ENCODE results near the gene TES. TPM values are rescaled to one million over a fixed set of nuclear protein-coding genes. Genes with fewer than 3 reads are reported as not detected.
"Not testable (repeated sequence)": the region's sequence is repeated elsewhere in the genome, so short reads cannot be mapped to it uniquely, and the experiment has no call there.

Gene TES
- total RNA-seq, 1 donor from 2014 or later, result 33.9 TPM

- no peaks in the 10 kb centered on the region for H3K4me1 ChIP-seq (ENCODE audit: control insufficient read depth in 3 of 3, insufficient read depth in 3 of 3, low read length in 3 of 3)
- H3K9me3 ChIP-seq (ENCODE audit: control insufficient read depth in 3 of 3, low read length in 3 of 3), result no peaks in the 10 kb centered on the region
- no peaks in the 10 kb centered on the region for H3K36me3 ChIP-seq (ENCODE audit: control insufficient read depth in 3 of 3, insufficient read depth in 3 of 3, low read length in 3 of 3)
- no peak overlapping the region for H3K27ac ChIP-seq (ENCODE audit: low read depth, low read length)
- no peak overlapping the region for H3K9ac ChIP-seq (ENCODE audit: low read depth in 1 of 3, low read length in 3 of 3)
- H3K4me3 ChIP-seq (ENCODE audit: low read length in 3 of 3), result no peak overlapping the region
- H3K27me3 ChIP-seq (ENCODE audit: control insufficient read depth in 3 of 3, insufficient read depth in 3 of 3, low read length in 3 of 3), result no peaks in the 10 kb centered on the region
These were observed 29.1 kb downstream of the TES start for GRCh38 chr7:116239434-116239833.

DNA sequence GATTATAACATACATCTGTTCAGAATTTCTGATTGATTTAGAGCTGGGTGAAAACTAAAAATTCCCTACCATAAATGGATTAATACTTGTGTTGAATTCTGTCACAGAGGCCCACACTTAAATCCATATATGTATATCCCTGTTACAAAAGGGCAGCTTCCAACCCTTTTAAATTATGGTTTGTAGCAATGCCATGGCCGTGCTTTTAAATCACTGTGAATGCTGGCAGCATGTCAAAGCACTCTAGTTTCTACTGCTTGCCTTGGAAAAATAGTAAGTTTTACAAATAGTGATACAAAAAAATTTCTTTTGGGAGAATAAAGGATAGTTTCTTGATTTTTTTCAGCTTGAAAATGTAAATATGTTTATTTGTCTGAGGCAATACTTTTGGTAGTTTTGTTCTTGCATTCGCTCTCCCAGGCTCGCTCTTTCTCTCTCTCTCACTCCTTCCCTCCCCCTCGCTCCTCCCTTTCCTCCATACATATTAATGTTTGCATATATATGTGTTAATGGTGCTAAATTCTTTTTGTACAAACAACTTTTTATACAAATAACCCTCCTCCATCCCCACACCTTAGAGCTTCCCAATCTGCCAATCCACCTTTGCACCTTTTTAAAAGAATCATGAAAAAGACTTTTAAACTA is 29.8 kb downstream of the TES start:
- H3K36me3 ChIP-seq (ENCODE audit: control insufficient read depth in 3 of 3, insufficient read depth in 3 of 3, low read length in 3 of 3), result no peaks in the 10 kb centered on the region
- no peak overlapping the region for H3K4me3 ChIP-seq (ENCODE audit: low read length in 3 of 3)
- no peaks in the 10 kb centered on the region for H3K27me3 ChIP-seq (ENCODE audit: control insufficient read depth in 3 of 3, insufficient read depth in 3 of 3, low read length in 3 of 3)
- H3K27ac ChIP-seq (ENCODE audit: low read depth, low read length), result no peak overlapping the region
- no peaks in the 10 kb centered on the region for H3K9me3 ChIP-seq (ENCODE audit: control insufficient read depth in 3 of 3, low read length in 3 of 3)
- H3K4me1 ChIP-seq (ENCODE audit: control insufficient read depth in 3 of 3, insufficient read depth in 3 of 3, low read length in 3 of 3), result no peaks in the 10 kb centered on the region
- H3K9ac ChIP-seq (ENCODE audit: low read depth in 1 of 3, low read length in 3 of 3), result no peak overlapping the region

DNA sequence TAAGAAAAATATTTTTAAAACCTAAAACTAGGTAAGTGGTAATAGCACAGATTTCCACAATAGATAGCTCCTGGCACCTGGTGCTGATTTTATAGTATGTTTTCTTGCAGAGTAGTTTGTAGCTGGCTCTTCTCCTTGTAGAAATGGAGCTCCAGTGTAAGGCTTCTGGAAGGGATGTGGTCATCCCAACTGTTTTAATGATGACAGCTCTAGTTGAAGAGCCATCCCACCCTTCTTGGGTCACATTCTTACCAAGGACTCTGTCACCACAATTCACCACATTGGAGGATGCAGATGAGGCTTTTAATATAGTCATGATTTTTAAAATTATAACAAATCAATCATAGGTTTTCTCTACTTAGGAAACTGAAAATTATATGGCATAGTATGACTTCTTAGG is 31.0 kb downstream of the TES start:
- H3K4me1 ChIP-seq (ENCODE audit: control insufficient read depth in 3 of 3, insufficient read depth in 3 of 3, low read length in 3 of 3), result no peaks in the 10 kb centered on the region
- no peak overlapping the region for H3K27ac ChIP-seq (ENCODE audit: low read depth, low read length)
- H3K9ac ChIP-seq (ENCODE audit: low read depth in 1 of 3, low read length in 3 of 3), result no peak overlapping the region
- H3K9me3 ChIP-seq (ENCODE audit: control insufficient read depth in 3 of 3, low read length in 3 of 3), result no peaks in the 10 kb centered on the region
- no peak overlapping the region for H3K4me3 ChIP-seq (ENCODE audit: low read length in 3 of 3)
- H3K27me3 ChIP-seq (ENCODE audit: control insufficient read depth in 3 of 3, insufficient read depth in 3 of 3, low read length in 3 of 3), result no peaks in the 10 kb centered on the region
- no peaks in the 10 kb centered on the region for H3K36me3 ChIP-seq (ENCODE audit: control insufficient read depth in 3 of 3, insufficient read depth in 3 of 3, low read length in 3 of 3)

GRCh38 chr7:116242178-116242577 is 31.8 kb downstream of the TES start:
- Histone ChIP-seq H3K4me1 (ENCODE audit: control insufficient read depth in 3 of 3, insufficient read depth in 3 of 3, low read length in 3 of 3) (no peaks in the 10 kb centered on the region), H3K36me3 (ENCODE audit: control insufficient read depth in 3 of 3, insufficient read depth in 3 of 3, low read length in 3 of 3) (no peaks in the 10 kb centered on the region), H3K9ac (ENCODE audit: low read depth in 1 of 3, low read length in 3 of 3) (no peak overlapping the region), H3K4me3 (ENCODE audit: low read length in 3 of 3) (no peak overlapping the region), H3K9me3 (ENCODE audit: control insufficient read depth in 3 of 3, low read length in 3 of 3) (no peaks in the 10 kb centered on the region), H3K27ac (ENCODE audit: low read depth, low read length) (no peak overlapping the region), H3K27me3 (ENCODE audit: control insufficient read depth in 3 of 3, insufficient read depth in 3 of 3, low read length in 3 of 3) (no peaks in the 10 kb centered on the region)

- Histone ChIP-seq H3K9me3 (ENCODE audit: control insufficient read depth in 3 of 3, low read length in 3 of 3) (no peaks in the 10 kb centered on the region), H3K4me3 (ENCODE audit: low read length in 3 of 3) (no peak overlapping the region), H3K4me1 (ENCODE audit: control insufficient read depth in 3 of 3, insufficient read depth in 3 of 3, low read length in 3 of 3) (no peaks in the 10 kb centered on the region), H3K9ac (ENCODE audit: low read depth in 1 of 3, low read length in 3 of 3) (no peak overlapping the region), H3K27ac (ENCODE audit: low read depth, low read length) (no peak overlapping the region), H3K27me3 (ENCODE audit: control insufficient read depth in 3 of 3, insufficient read depth in 3 of 3, low read length in 3 of 3) (no peaks in the 10 kb centered on the region), H3K36me3 (ENCODE audit: control insufficient read depth in 3 of 3, insufficient read depth in 3 of 3, low read length in 3 of 3) (no peaks in the 10 kb centered on the region)
These were observed 32.4 kb downstream of the TES start for GRCh38 chr7:116242759-116243158.

- not testable (repeated sequence) for H3K36me3 ChIP-seq (ENCODE audit: control insufficient read depth in 3 of 3, insufficient read depth in 3 of 3, low read length in 3 of 3); H3K4me3 ChIP-seq (ENCODE audit: low read length in 3 of 3); H3K27ac ChIP-seq (ENCODE audit: low read depth, low read length); H3K27me3 ChIP-seq (ENCODE audit: control insufficient read depth in 3 of 3, insufficient read depth in 3 of 3, low read length in 3 of 3); H3K9me3 ChIP-seq (ENCODE audit: control insufficient read depth in 3 of 3, low read length in 3 of 3); H3K9ac ChIP-seq (ENCODE audit: low read depth in 1 of 3, low read length in 3 of 3); H3K4me1 ChIP-seq (ENCODE audit: control insufficient read depth in 3 of 3, insufficient read depth in 3 of 3, low read length in 3 of 3)
These were observed 34.5 kb downstream of the TES start for GRCh38 chr7:116244803-116245202.

DNA sequence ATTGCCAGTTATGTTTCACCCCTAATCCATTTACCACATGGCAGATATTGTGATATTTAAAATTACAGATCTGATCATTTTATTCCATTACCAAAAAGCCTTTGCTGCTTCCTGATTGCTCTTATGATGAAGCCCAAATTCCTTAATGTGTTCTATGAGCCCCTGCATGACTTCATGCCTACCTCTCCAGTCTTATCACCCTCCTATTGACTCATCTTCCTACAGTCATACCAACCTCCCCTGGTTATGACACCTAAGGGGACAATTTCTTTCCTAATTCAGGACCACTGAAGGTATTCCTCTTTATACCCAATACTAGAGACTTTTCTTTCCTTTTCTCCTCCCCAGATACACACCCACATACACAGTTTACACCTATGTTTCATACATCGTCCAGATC is 36.0 kb downstream of the TES start:
- Histone ChIP-seq H3K4me3 (ENCODE audit: low read length in 3 of 3) (no peak overlapping the region), H3K9me3 (ENCODE audit: control insufficient read depth in 3 of 3, low read length in 3 of 3) (no peaks in the 10 kb centered on the region), H3K9ac (ENCODE audit: low read depth in 1 of 3, low read length in 3 of 3) (no peak overlapping the region), H3K27me3 (ENCODE audit: control insufficient read depth in 3 of 3, insufficient read depth in 3 of 3, low read length in 3 of 3) (no peaks in the 10 kb centered on the region), H3K4me1 (ENCODE audit: control insufficient read depth in 3 of 3, insufficient read depth in 3 of 3, low read length in 3 of 3) (no peaks in the 10 kb centered on the region), H3K27ac (ENCODE audit: low read depth, low read length) (no peak overlapping the region), H3K36me3 (ENCODE audit: control insufficient read depth in 3 of 3, insufficient read depth in 3 of 3, low read length in 3 of 3) (peaks cover 0 to 5% (median 3%) of the 10 kb centered on the region in 3 donors)

- peaks cover 0 to 5% (median 3%) of the 10 kb centered on the region in 3 donors for H3K36me3 ChIP-seq (ENCODE audit: control insufficient read depth in 3 of 3, insufficient read depth in 3 of 3, low read length in 3 of 3)
- H3K4me1 ChIP-seq (ENCODE audit: control insufficient read depth in 3 of 3, insufficient read depth in 3 of 3, low read length in 3 of 3), result no peaks in the 10 kb centered on the region
- H3K9ac ChIP-seq (ENCODE audit: low read depth in 1 of 3, low read length in 3 of 3), result no peak overlapping the region
- no peak overlapping the region for H3K4me3 ChIP-seq (ENCODE audit: low read length in 3 of 3)
- H3K9me3 ChIP-seq (ENCODE audit: control insufficient read depth in 3 of 3, low read length in 3 of 3), result no peaks in the 10 kb centered on the region
- H3K27ac ChIP-seq (ENCODE audit: low read depth, low read length), result no peak overlapping the region
- no peaks in the 10 kb centered on the region for H3K27me3 ChIP-seq (ENCODE audit: control insufficient read depth in 3 of 3, insufficient read depth in 3 of 3, low read length in 3 of 3)
These were observed 39.7 kb downstream of the TES start for GRCh38 chr7:116249969-116250553.

- Histone ChIP-seq H3K4me3 (ENCODE audit: low read length in 3 of 3) (no peak overlapping the region), H3K36me3 (ENCODE audit: control insufficient read depth in 3 of 3, insufficient read depth in 3 of 3, low read length in 3 of 3) (peaks cover 0 to 5% (median 3%) of the 10 kb centered on the region in 3 donors), H3K9me3 (ENCODE audit: control insufficient read depth in 3 of 3, low read length in 3 of 3) (no peaks in the 10 kb centered on the region), H3K9ac (ENCODE audit: low read depth in 1 of 3, low read length in 3 of 3) (no peak overlapping the region), H3K27ac (ENCODE audit: low read depth, low read length) (no peak overlapping the region), H3K27me3 (ENCODE audit: control insufficient read depth in 3 of 3, insufficient read depth in 3 of 3, low read length in 3 of 3) (no peaks in the 10 kb centered on the region), H3K4me1 (ENCODE audit: control insufficient read depth in 3 of 3, insufficient read depth in 3 of 3, low read length in 3 of 3) (no peaks in the 10 kb centered on the region)
These were observed 41.3 kb downstream of the TES start for GRCh38 chr7:116251675-116252074.

GRCh38 chr7:116252249-116252648 is 41.9 kb downstream of the TES start:
- Histone ChIP-seq H3K4me1 (ENCODE audit: control insufficient read depth in 3 of 3, insufficient read depth in 3 of 3, low read length in 3 of 3) (no peaks in the 10 kb centered on the region), H3K27ac (ENCODE audit: low read depth, low read length) (no peak overlapping the region), H3K36me3 (ENCODE audit: control insufficient read depth in 3 of 3, insufficient read depth in 3 of 3, low read length in 3 of 3) (peaks cover 0 to 5% (median 3%) of the 10 kb centered on the region in 3 donors), H3K4me3 (ENCODE audit: low read length in 3 of 3) (no peak overlapping the region), H3K9me3 (ENCODE audit: control insufficient read depth in 3 of 3, low read length in 3 of 3) (no peaks in the 10 kb centered on the region), H3K27me3 (ENCODE audit: control insufficient read depth in 3 of 3, insufficient read depth in 3 of 3, low read length in 3 of 3) (no peaks in the 10 kb centered on the region), H3K9ac (ENCODE audit: low read depth in 1 of 3, low read length in 3 of 3) (no peak overlapping the region)

Data from skeletal muscle tissue (tissue), 4 donors.